Sigmoid colon (tissue), 7 donors: ENCODE measurements around the gene CDX2. TPM values are rescaled to one million over a fixed set of nuclear protein-coding genes. Genes with fewer than 3 reads are reported as not detected.

ENCODE experiments used
- DNase-seq: peaks from one replicate; pipeline ENCODE4 v3.0.0-alpha.2; 2019
- H3K27ac ChIP-seq, 4 donors: fragments of 200-600 bp; sonication (generic); one replicate each; pipeline ENCODE4 v1.5.1; 2016 to 2019; ENCODE audit warnings: mild to moderate bottlenecking in 1 of 4
- H3K27me3 ChIP-seq, 3 donors: fragments of 200-600 bp; sonication (generic); one replicate each; pipeline ENCODE4 v1.5.1; 2019; ENCODE audit warnings: mild to moderate bottlenecking in 1 of 3
- H3K36me3 ChIP-seq, 4 donors: fragments of 200-600 bp; sonication (generic); one replicate each; pipeline ENCODE4 v1.5.1; 2016 to 2019
- H3K4me1 ChIP-seq, 4 donors: fragments of 200-600 bp; sonication (generic); one replicate each; pipeline ENCODE4 v1.5.1; 2017 to 2019
- H3K4me3 ChIP-seq, 4 donors: fragments of 200-600 bp; sonication (generic); one replicate each; pipeline ENCODE4 v1.5.1; 2017 to 2019; ENCODE audit warnings: mild to moderate bottlenecking in 2 of 4, moderate library complexity in 1 of 4
- H3K9me3 ChIP-seq, 4 donors: fragments of 200-600 bp in 3 of 4; sonication (generic) in 3 of 4; one replicate each; pipeline versions ENCODE4 v1.5.1 to v1.6.1; 2013 to 2019
- CTCF ChIP-seq, 4 experiments: fragments of 450-650 bp in 3 of 4; fragments of 200-600 bp in 1 of 4; IDR thresholded peaks; one replicate each; pipeline ENCODE4 v1.5.1; 2016 to 2019; ENCODE audit warnings: antibody characterized with exemption in 4 of 4, mild to moderate bottlenecking in 3 of 4, moderate library complexity in 2 of 4
- EP300 ChIP-seq, 4 donors: sonication (generic); formaldehyde crosslinking; IDR thresholded peaks; one replicate each; pipeline ENCODE4 v1.6.1; 2017; ENCODE audit warnings: antibody characterized with exemption in 4 of 4
- POLR2A ChIP-seq, 2 donors: fragments of 450-650 bp; IDR thresholded peaks; one replicate each; pipeline ENCODE4 v1.6.1; 2016; ENCODE audit warnings: antibody characterized with exemption in 2 of 2, mild to moderate bottlenecking in 2 of 2, moderate library complexity in 2 of 2
- POLR2AphosphoS5 ChIP-seq, 4 donors: sonication (generic); formaldehyde crosslinking; IDR thresholded peaks; one replicate each; pipeline ENCODE4 v1.6.1; 2017; ENCODE audit warnings: antibody characterized with exemption in 4 of 4
- WGBS, 2 donors: extraction: QIAGEN DNeasy Blood & Tissue Kit; methylation state at CpG; one replicate each; pipeline ENCODE4 v1.1.7; 2013; 5-methylcytosine and 5-hydroxymethylcytosine counted together
- intact Hi-C: fragments of 100-400 bp; cut with DNase I; formaldehyde crosslinking; loops from one replicate; pipeline ENCODE4 v1.15.1; 2023
- polyA plus RNA-seq, 3 donors: library from polyadenylated mRNA; stranded (reverse); fragments of 200-250 nt; gene quantifications; one replicate each; pipeline ENCODE4 v1.2.3, GENCODE V29; 2013
- total RNA-seq, 4 donors: library from RNA; depleted of rRNA; stranded (reverse); fragments of >200 nt; gene quantifications; one replicate each; pipeline ENCODE4 v1.1.0, GENCODE V29; 2016
- donor health status: healthy with polysubstance abuse.
- donor health status: Bipolar disorder and iron deficiency.
- donor health status: healthy.

CDX2 gene
- total and polyA plus RNA-seq, 7 donors, result 146 to 220 (median 168) TPM; not detected in 4

GRCh38 chr13:27923794-27924528 lies 45.2 kb downstream of the CDX2 start:
- Histone ChIP-seq H3K27ac (no peak overlapping the region), H3K4me1 (peaks cover 0 to 47% (median 38%) of the 10 kb centered on the region in 4 donors), H3K4me3 (no peak overlapping the region), H3K36me3 (no peaks in the 10 kb centered on the region), H3K9me3 (no peaks in the 10 kb centered on the region), H3K27me3 (peaks cover 81 to 100% (median 96%) of the 10 kb centered on the region in 3 donors)
- WGBS, 2 donors, result 3 to 4% methylated on average over 48 of the region's 48 CpGs
- intact Hi-C loops, result no loop called here
- no peak for DNase-seq
- no peak for TF ChIP-seq POLR2AphosphoS5 (IDR thresholded peaks at IDR 0.05)
- no peak for TF ChIP-seq EP300 (IDR thresholded peaks at IDR 0.05)
- TF ChIP-seq CTCF (IDR thresholded peaks at IDR 0.05), result no peak

GRCh38 chr13:27922883-27923612 lies 46.1 kb downstream of the CDX2 start:
- no peaks in the 10 kb centered on the region for H3K9me3 ChIP-seq
- H3K27ac ChIP-seq, result no peak overlapping the region
- 14 to 20% methylated on average over 24 of the region's 24 CpGs for WGBS, 2 donors
- no peak for DNase-seq
- no peak overlapping the region for H3K4me3 ChIP-seq
- no peaks in the 10 kb centered on the region for H3K36me3 ChIP-seq
- peaks cover 81 to 100% (median 96%) of the 10 kb centered on the region in 3 donors for H3K27me3 ChIP-seq
- peaks cover 0 to 49% (median 41%) of the 10 kb centered on the region in 4 donors for H3K4me1 ChIP-seq
- intact Hi-C loops, result no loop called here
- no peak for TF ChIP-seq POLR2A (IDR thresholded peaks at IDR 0.05)
- TF ChIP-seq EP300 (IDR thresholded peaks at IDR 0.05), result no peak
- TF ChIP-seq POLR2AphosphoS5 (IDR thresholded peaks at IDR 0.05), result no peak
- TF ChIP-seq CTCF (IDR thresholded peaks at IDR 0.05), result no peak

- H3K36me3 ChIP-seq, result no peaks in the 10 kb centered on the region
- no peak for TF ChIP-seq POLR2A (IDR thresholded peaks at IDR 0.05)
- TF ChIP-seq EP300 (IDR thresholded peaks at IDR 0.05), result no peak
- no peak for TF ChIP-seq CTCF (IDR thresholded peaks at IDR 0.05)
- no peak for TF ChIP-seq POLR2AphosphoS5 (IDR thresholded peaks at IDR 0.05)
- WGBS, 2 donors, result 15 to 29% methylated on average over 39 of the region's 39 CpGs
- H3K27ac ChIP-seq, result no peak overlapping the region
- H3K4me1 ChIP-seq, result peaks cover 0 to 55% (median 46%) of the 10 kb centered on the region in 4 donors
- H3K9me3 ChIP-seq, result no peaks in the 10 kb centered on the region
- no peak for DNase-seq
- intact Hi-C loops, result no loop called here
- no peak overlapping the region for H3K4me3 ChIP-seq
- H3K27me3 ChIP-seq, result peaks cover 86 to 100% (median 96%) of the 10 kb centered on the region in 3 donors
Measured at GRCh38 chr13:27921961-27922882, 46.9 kb downstream of the CDX2 start.

GRCh38 chr13:27921421-27921960 lies 47.6 kb downstream of the CDX2 start:
- TF ChIP-seq POLR2A (IDR thresholded peaks at IDR 0.05), result no peak
- no peak for TF ChIP-seq POLR2AphosphoS5 (IDR thresholded peaks at IDR 0.05)
- TF ChIP-seq CTCF (IDR thresholded peaks at IDR 0.05), result no peak
- no peak for TF ChIP-seq EP300 (IDR thresholded peaks at IDR 0.05)
- Histone ChIP-seq H3K4me1 (peaks cover 0 to 52% (median 46%) of the 10 kb centered on the region in 4 donors), H3K27ac (no peak overlapping the region), H3K27me3 (peaks cover 86 to 100% (median 96%) of the 10 kb centered on the region in 3 donors), H3K36me3 (no peaks in the 10 kb centered on the region), H3K9me3 (no peaks in the 10 kb centered on the region), H3K4me3 (peak overlapping the region; percentile 4 to 46 (median 29))
- 3 to 4% methylated on average over 41 of the region's 41 CpGs for WGBS, 2 donors
- intact Hi-C loops, result no loop called here
- DNase-seq, result no peak
